Stimulated activated CD4-positive, alpha-beta T cell treated with anti-CD3 and anti-CD28 coated beads, Interleukin-4, amount 100 ng/mL, for 48 hours (primary cell): ENCODE measurements around the gene MRPL58.
A peak's percentile ranks its signal among the peaks of the same experiment; 100 is the strongest.
"Not testable (repeated sequence)": the region's sequence is repeated elsewhere in the genome, so short reads cannot be mapped to it uniquely, and the experiment has no call there.

Experiments
- DNase-seq, 2 donors: peaks; one replicate each; pipeline ENCODE4 v3.0.0-alpha.2; 2020; ENCODE audit warnings: low read depth in 2 of 2

The MRPL58 gene

GRCh38 chr17:75012346-75013091 lies at the start of gene MRPL58:
Gene MRPL58, plus strand, starts transcription at chr17:75012670. Its CDS starts 17 bp downstream, at chr17:75012687.
- DNase-seq, result peak; percentile 77 to 80

- no peak for DNase-seq
Measured at GRCh38 chr17:74963656-74964055, 48.8 kb upstream of the MRPL58 start.

- no peak for DNase-seq
Measured at GRCh38 chr17:74964246-74964761, 48.2 kb upstream of the MRPL58 start.

- DNase-seq, result no peak
Measured at GRCh38 chr17:74964988-74965622, 47.4 kb upstream of the MRPL58 start.

- no peak for DNase-seq
Measured at GRCh38 chr17:74968361-74968780, 44.1 kb upstream of the MRPL58 start.

- DNase-seq, result not testable (repeated sequence)
Measured at GRCh38 chr17:74969501-74969900, 43.0 kb upstream of the MRPL58 start.

GRCh38 chr17:74970395-74970794 lies 42.1 kb upstream of the MRPL58 start:
- no peak for DNase-seq

- no peak for DNase-seq
Measured at GRCh38 chr17:74971069-74971841, 41.2 kb upstream of the MRPL58 start.

- no peak for DNase-seq
Measured at GRCh38 chr17:74971842-74972106, 40.7 kb upstream of the MRPL58 start.

- peak; percentile 68 to 75 for DNase-seq
Measured at GRCh38 chr17:74972107-74972972, 40.1 kb upstream of the MRPL58 start, which contains the start of gene HID1. Gene HID1, minus strand, starts transcription at chr17:74972759. Its CDS starts 103 bp downstream, at chr17:74972656.

GRCh38 chr17:74972973-74973328 lies 39.5 kb upstream of the MRPL58 start:
- no peak for DNase-seq

GRCh38 chr17:74975943-74976342 lies 36.5 kb upstream of the MRPL58 start:
- no peak for DNase-seq

- DNase-seq, result no peak
Measured at GRCh38 chr17:74977802-74978201, 34.7 kb upstream of the MRPL58 start.

- no peak for DNase-seq
Measured at GRCh38 chr17:74978240-74978639, 34.2 kb upstream of the MRPL58 start.

GRCh38 chr17:74979408-74980146 lies 32.9 kb upstream of the MRPL58 start:
- no peak for DNase-seq

GRCh38 chr17:74981318-74981978 lies 31.0 kb upstream of the MRPL58 start:
- DNase-seq, result no peak

GRCh38 chr17:74981979-74982662 lies 30.3 kb upstream of the MRPL58 start:
- DNase-seq, result peak; percentile 65 to 75

- DNase-seq, result not testable (repeated sequence)
Measured at GRCh38 chr17:74982663-74983313, 29.7 kb upstream of the MRPL58 start.

GRCh38 chr17:74986206-74986576 lies 26.3 kb upstream of the MRPL58 start:
- no peak for DNase-seq
